Pancreas (tissue), 10 donors: Measurements from ENCODE around the gene BAG1. TPM values are rescaled to one million over a fixed set of nuclear protein-coding genes. Genes with fewer than 3 reads are reported as not detected.
A peak's percentile ranks its signal among the peaks of the same experiment; 100 is the strongest.

Source experiments
- ATAC-seq, 4 donors: fragments of 200-7000 bp; cut with Tn5 transposase; one replicate each; pipeline versions ENCODE4 v1.8.0 to v1.9.1; 2020; ENCODE audit warnings: mild to moderate bottlenecking in 4 of 4, moderate library complexity in 4 of 4
- DNase-seq, 6 donors: peaks; one replicate each; pipeline ENCODE4 v3.0.0-alpha.2; 2020
- FAIRE-seq: peaks from 2 replicates; lab custom pipeline; 2012; peaks lifted over from hg19 to GRCh38; lab: Jason Lieb, UNC
- H3K27ac ChIP-seq, 4 donors: fragments of 200-600 bp; sonication (generic); 1 replicate in 3 of 4; 2 replicates in 1 of 4; pipeline versions ENCODE4 v1.5.0 to v1.8.0; 2020
- H3K27me3 ChIP-seq, 4 donors: fragments of 200-600 bp; one replicate each; pipeline ENCODE4 v1.8.0; 2021
- H3K36me3 ChIP-seq, 3 donors: fragments of 200-600 bp; sonication (generic) in 1 of 3; one replicate each; pipeline versions ENCODE4 v1.5.0 to v1.8.0; 2020 to 2021
- H3K4me1 ChIP-seq, 3 donors: fragments of 200-600 bp; one replicate each; pipeline ENCODE4 v1.8.0; 2021
- H3K4me3 ChIP-seq, 4 donors: fragments of 200-600 bp; sonication (generic) in 2 of 4; one replicate each; pipeline versions ENCODE4 v1.5.0 to v1.8.0; 2020 to 2021
- H3K9me3 ChIP-seq, 4 donors: fragments of 200-600 bp; one replicate each; pipeline ENCODE4 v1.8.0; 2021
- WGBS, 2 donors: extraction: QIAGEN DNeasy Blood & Tissue Kit; methylation state at CpG; one replicate each; pipeline ENCODE4 v1.1.7; 2013; 5-methylcytosine and 5-hydroxymethylcytosine counted together
- intact Hi-C, 3 donors: fragments of 100-400 bp; cut with DNase I; formaldehyde crosslinking; loops; one replicate each; pipeline versions ENCODE4 v1.11.1 to v1.14.2; 2022
- polyA plus RNA-seq, 2 donors: library from polyadenylated mRNA; stranded (reverse); fragments of 200-250 nt; gene quantifications; one replicate each; pipeline ENCODE4 v1.2.3, GENCODE V29; 2013
- total RNA-seq, 6 donors: library from RNA; stranded (reverse); fragmentation: NEBNext Ultra II Directional in 4 of 6; extraction: Animal tissue kit (Norgen Biotek cat#: 25700) in 4 of 6; gene quantifications; one replicate each; pipeline versions ENCODE4 v1.2.1 to v1.2.4, GENCODE V29; 2021 to 2023
- TF ChIP-seq, protein P1 (sequence below), 4 donors: fragments of 200-600 bp; sonication (generic) in 3 of 4; IDR thresholded peaks; one replicate each; pipeline versions ENCODE4 v1.5.0 to v1.8.0; 2021; ENCODE audit warnings: antibody characterized with exemption in 4 of 4
- donor health status: healthy with polysubstance abuse.
- donor health status: DM: no; HTN: no; CAD: no; lungs with moderate emphysema.
- donor health status: DM: no; HTN: no; CAD: no.
- donor health status: control.
- donor health status: control.
- donor health status: Bipolar disorder and iron deficiency.
- donor health status: DM: yes; HTN: yes; CAD: no.
- donor health status: DM: no; HTN: no; CAD: no.
- donor health status: DM: no; HTN: no; CAD: no.
- donor health status: DM: yes; HTN: yes; CAD: no.

BAG1 gene
- total and polyA plus RNA-seq, 8 donors, result 38.2 to 99.6 (median 53.3) TPM

DNA sequence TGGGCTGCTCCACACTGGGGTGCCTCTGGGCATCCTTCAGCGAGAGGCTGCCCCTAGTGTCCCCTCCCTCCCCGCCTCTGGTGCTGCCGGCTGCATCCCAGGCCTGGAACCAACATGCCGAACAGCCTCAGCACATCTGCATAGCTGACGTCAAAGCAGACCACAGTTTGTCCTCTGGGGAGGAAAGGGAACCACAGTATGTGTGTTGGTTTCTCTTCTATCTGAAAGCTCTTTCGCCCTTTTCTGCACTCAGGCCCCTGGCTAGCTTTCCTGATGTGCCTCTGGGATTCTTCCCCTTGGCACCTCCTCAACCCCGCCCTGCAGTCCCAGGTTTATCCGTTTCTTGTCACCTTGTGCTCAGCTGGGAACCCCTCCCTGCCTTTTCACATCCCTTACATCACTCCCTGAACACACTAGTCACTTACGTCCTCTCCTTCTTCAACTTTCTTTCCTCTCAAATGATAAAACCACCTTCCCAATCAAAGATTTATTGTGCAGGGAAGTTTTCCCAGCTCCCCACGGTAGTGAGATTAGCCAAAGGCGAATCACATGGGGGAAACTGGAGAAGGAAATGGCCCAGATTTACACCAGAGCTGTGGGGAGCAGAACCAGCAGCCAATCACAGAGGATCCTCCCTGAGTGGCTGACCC, 61.8 kb downstream of the BAG1 start:
- no peaks in the 10 kb centered on the region for H3K4me1 ChIP-seq
- no peak overlapping the region for H3K4me3 ChIP-seq
- H3K27ac ChIP-seq, result no peak overlapping the region
- H3K27me3 ChIP-seq, result no peaks in the 10 kb centered on the region
- H3K36me3 ChIP-seq, result no peaks in the 10 kb centered on the region
- TF ChIP-seq, protein P1, sequence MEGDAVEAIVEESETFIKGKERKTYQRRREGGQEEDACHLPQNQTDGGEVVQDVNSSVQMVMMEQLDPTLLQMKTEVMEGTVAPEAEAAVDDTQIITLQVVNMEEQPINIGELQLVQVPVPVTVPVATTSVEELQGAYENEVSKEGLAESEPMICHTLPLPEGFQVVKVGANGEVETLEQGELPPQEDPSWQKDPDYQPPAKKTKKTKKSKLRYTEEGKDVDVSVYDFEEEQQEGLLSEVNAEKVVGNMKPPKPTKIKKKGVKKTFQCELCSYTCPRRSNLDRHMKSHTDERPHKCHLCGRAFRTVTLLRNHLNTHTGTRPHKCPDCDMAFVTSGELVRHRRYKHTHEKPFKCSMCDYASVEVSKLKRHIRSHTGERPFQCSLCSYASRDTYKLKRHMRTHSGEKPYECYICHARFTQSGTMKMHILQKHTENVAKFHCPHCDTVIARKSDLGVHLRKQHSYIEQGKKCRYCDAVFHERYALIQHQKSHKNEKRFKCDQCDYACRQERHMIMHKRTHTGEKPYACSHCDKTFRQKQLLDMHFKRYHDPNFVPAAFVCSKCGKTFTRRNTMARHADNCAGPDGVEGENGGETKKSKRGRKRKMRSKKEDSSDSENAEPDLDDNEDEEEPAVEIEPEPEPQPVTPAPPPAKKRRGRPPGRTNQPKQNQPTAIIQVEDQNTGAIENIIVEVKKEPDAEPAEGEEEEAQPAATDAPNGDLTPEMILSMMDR (IDR thresholded peaks at IDR 0.05), result no peak
- no peaks in the 10 kb centered on the region for H3K9me3 ChIP-seq
- FAIRE-seq (no peak), ATAC-seq (peak in 3 of 4 donors; percentile 63 to 85 (median 75)), DNase-seq (peak in 1 of 6 donors; percentile 33)
- 53 to 58% methylated on average over 11 of the region's 11 CpGs for WGBS, 2 donors
- intact Hi-C loops, result no loop called here

Other genes starting within 250 kb of the BAG1 start
- gene DNAJA1, start 239.4 kb downstream of the BAG1 start, total RNA-seq, result 10 to 100 TPM; 25.1 to 65.5 (median 34.4) TPM
- gene DNAJA1, start 239.4 kb downstream of the BAG1 start, polyA plus RNA-seq, result 10 to 100 TPM; 21.2 to 48.2 TPM
- gene SMU1, start 188.0 kb downstream of the BAG1 start, total RNA-seq, result 10 to 100 TPM in 1 of 6 donors, 1 to 10 TPM in 5; 4.5 to 10.3 (median 7.0) TPM
- 1 to 10 TPM; 3.5 to 6.5 TPM for gene SMU1, start 188.0 kb downstream of the BAG1 start, polyA plus RNA-seq
- gene B4GALT1, start 97.4 kb downstream of the BAG1 start, total RNA-seq, result 10 to 100 TPM; 16.1 to 54.2 (median 33.7) TPM
- 10 to 100 TPM in 1 of 2 donors, 1 to 10 TPM in 1; 9.7 to 15.5 TPM for gene B4GALT1, start 97.4 kb downstream of the BAG1 start, polyA plus RNA-seq
- 1 to 10 TPM in 1 of 6 donors, not detected in 5; 1.4 TPM for gene SPINK4, start 24.5 kb downstream of the BAG1 start, total RNA-seq
- 1 to 10 TPM; 1.5 to 9.2 TPM for gene SPINK4, start 24.5 kb downstream of the BAG1 start, polyA plus RNA-seq
- 10 to 100 TPM; 14.1 to 29.3 (median 16.8) TPM for gene CHMP5, start 341 bp upstream of the BAG1 start, total RNA-seq
- gene CHMP5, start 341 bp upstream of the BAG1 start, polyA plus RNA-seq, result 10 to 100 TPM; 19.0 to 39.2 TPM
- 10 to 100 TPM; 15.8 to 19.2 (median 17.3) TPM for gene NFX1, start 25.8 kb upstream of the BAG1 start, total RNA-seq
- 10 to 100 TPM in 1 of 2 donors, 1 to 10 TPM in 1; 8.2 to 14.5 TPM for gene NFX1, start 25.8 kb upstream of the BAG1 start, polyA plus RNA-seq
- gene AQP7, start 137.9 kb upstream of the BAG1 start, total RNA-seq, result 1 to 10 TPM; 1.0 to 3.8 (median 2.0) TPM
- 10 to 100 TPM in 1 of 2 donors, 1 to 10 TPM in 1; 7.1 to 12.0 TPM for gene AQP7, start 137.9 kb upstream of the BAG1 start, polyA plus RNA-seq
- gene AQP3, start 182.9 kb upstream of the BAG1 start, total RNA-seq, result 10 to 100 TPM; 18.3 to 39.0 (median 24.7) TPM
- 10 to 100 TPM; 18.3 to 20.2 TPM for gene AQP3, start 182.9 kb upstream of the BAG1 start, polyA plus RNA-seq
- 10 to 100 TPM; 10.9 to 20.6 (median 17.6) TPM for gene NOL6, start 209.2 kb upstream of the BAG1 start, total RNA-seq
- gene NOL6, start 209.2 kb upstream of the BAG1 start, polyA plus RNA-seq, result 10 to 100 TPM; 27.8 to 28.2 TPM